Limb (tissue), 2 donors: Measurements from ENCODE around the gene MRPL49.
A peak's percentile ranks its signal among the peaks of the same experiment; 100 is the strongest.
"Not testable (repeated sequence)": the region's sequence is repeated elsewhere in the genome, so short reads cannot be mapped to it uniquely, and the experiment has no call there.

ENCODE experiments used
- DNase-seq, 2 donors: peaks; one replicate each; pipeline ENCODE4 v3.0.0-alpha.2; 2016; ENCODE audit errors: extremely low spot score in 2 of 2

Gene MRPL49

GRCh38 chr11:65132238-65132987, 10.3 kb downstream of the MRPL49 start:
- peak in 1 of 2 donors; percentile 14 for DNase-seq

- no peak for DNase-seq
Observed at GRCh38 chr11:65132988-65133700, 11.0 kb downstream of the MRPL49 start.

GRCh38 chr11:65133724-65134123, 11.6 kb downstream of the MRPL49 start:
- peak in 1 of 2 donors; percentile 63 for DNase-seq

GRCh38 chr11:65134240-65134951, 12.3 kb downstream of the MRPL49 start, which contains the start of gene SYVN1:
TSS of gene SYVN1 (minus strand) at chr11:65134519. CDS start at chr11:65133601, 918 bp downstream.
- peak; percentile 95 to 96 for DNase-seq

GRCh38 chr11:65134952-65135632, 13.0 kb downstream of the MRPL49 start:
- peak in 1 of 2 donors; percentile 89 for DNase-seq

GRCh38 chr11:65135633-65136145, 13.6 kb downstream of the MRPL49 start:
- DNase-seq, result no peak

GRCh38 chr11:65136515-65137096, 14.5 kb downstream of the MRPL49 start:
- DNase-seq, result no peak

GRCh38 chr11:65141896-65142494, 19.9 kb downstream of the MRPL49 start:
- DNase-seq, result no peak

GRCh38 chr11:65147352-65148075, 25.4 kb downstream of the MRPL49 start:
- DNase-seq, result no peak

GRCh38 chr11:65148657-65149056, 26.5 kb downstream of the MRPL49 start:
- no peak for DNase-seq

GRCh38 chr11:65150131-65150508, 28.0 kb downstream of the MRPL49 start:
- DNase-seq, result not testable (repeated sequence)

GRCh38 chr11:65150509-65151299, 28.6 kb downstream of the MRPL49 start:
- peak; percentile 57 to 66 for DNase-seq

- no peak for DNase-seq
Observed at GRCh38 chr11:65151331-65151899, 29.3 kb downstream of the MRPL49 start.

GRCh38 chr11:65152122-65152521, 30.0 kb downstream of the MRPL49 start:
- DNase-seq, result no peak

GRCh38 chr11:65156256-65156655, 34.1 kb downstream of the MRPL49 start:
- DNase-seq, result no peak

GRCh38 chr11:65156926-65157325, 34.8 kb downstream of the MRPL49 start:
- no peak for DNase-seq

- no peak for DNase-seq
Observed at GRCh38 chr11:65157336-65157735, 35.2 kb downstream of the MRPL49 start.

- DNase-seq, result no peak
Observed at GRCh38 chr11:65159012-65159411, 36.9 kb downstream of the MRPL49 start.

GRCh38 chr11:65160643-65161042, 38.5 kb downstream of the MRPL49 start:
- DNase-seq, result no peak
